ENCODE data around the gene NRAP.

NRAP gene

GRCh38 chr10:113555751-113556150 is 108.1 kb downstream of the NRAP start:
- POLR2A ChIA-PET: no interaction called here
- CTCF ChIA-PET: interaction anchor here (1.3 kb wide), 1 partner anchor 8 kb away, joined by 4 read pairs; no protein-coding TSS in a partner anchor

GRCh38 chr10:113555245-113555644 is 108.6 kb downstream of the NRAP start:
- Histone ChIP-seq H3K4me1 (ENCODE audit: control insufficient read depth, insufficient read depth, low read length) (no peaks in the 10 kb centered on the region), H3K4me3 (ENCODE audit: low read depth, low read length) (no peak overlapping the region), H3K36me3 (ENCODE audit: control insufficient read depth in 2 of 2, insufficient read depth in 1 of 2, low read length in 2 of 2) (no peaks in the 10 kb centered on the region), H3K9me3 (ENCODE audit: control insufficient read depth, insufficient read depth, low read depth, low read length) (no peaks in the 10 kb centered on the region), H3K27ac (ENCODE audit: extremely low read depth, low read depth, low read length) (no peak overlapping the region)
- ChIA-PET CTCF (interaction anchor here (1.3 kb wide), 1 partner anchor 9 kb away, joined by 4 read pairs; no protein-coding TSS in a partner anchor), POLR2A (no interaction called here)
- TF ChIP-seq ZNF514 (tag by site-specific recombination; IDR thresholded peaks at IDR 0.05) (no peak), ZNF23 (tag by site-specific recombination; IDR thresholded peaks at IDR 0.05; ENCODE audit: borderline replicate concordance) (no peak), ZNF18 (tag by site-specific recombination; IDR thresholded peaks at IDR 0.05) (no peak), ZNF596 (tag by site-specific recombination; IDR thresholded peaks at IDR 0.05) (no peak), ZNF610 (tag by site-specific recombination; IDR thresholded peaks at IDR 0.05; ENCODE audit: borderline replicate concordance) (no peak), ZNF174 (tag by site-specific recombination; IDR thresholded peaks at IDR 0.05) (no peak), SETDB1 (IDR thresholded peaks at IDR 0.05; ENCODE audit: insufficient read length, low read length) (no peak), ZFP3 (tag by site-specific recombination; IDR thresholded peaks at IDR 0.05; ENCODE audit: low read depth) (no peak), PRDM2 (tag by site-specific recombination; IDR thresholded peaks at IDR 0.05; ENCODE audit: borderline replicate concordance) (no peak), ZNF639 (tag by site-specific recombination; IDR thresholded peaks at IDR 0.05) (no peak), ZNF654 (tag by site-specific recombination; IDR thresholded peaks at IDR 0.05; ENCODE audit: low read depth) (no peak), MEIS1 (CRISPR knock-in tag; IDR thresholded peaks at IDR 0.05; ENCODE audit: borderline replicate concordance) (no peak), IKZF3 (tag by site-specific recombination; IDR thresholded peaks at IDR 0.05) (no peak), PRDM1 (tag by site-specific recombination; IDR thresholded peaks at IDR 0.05) (no peak), ZNF530 (tag by site-specific recombination; IDR thresholded peaks at IDR 0.05; ENCODE audit: low read depth) (no peak), ZNF311 (tag by site-specific recombination; IDR thresholded peaks at IDR 0.05; ENCODE audit: borderline replicate concordance) (no peak), ZNF274 (IDR thresholded peaks at IDR 0.05; ENCODE audit: low read length) (no peak), ZNF274 (tag by site-specific recombination; IDR thresholded peaks at IDR 0.05; ENCODE audit: borderline replicate concordance) (no peak), BCL11A (tag by site-specific recombination; IDR thresholded peaks at IDR 0.05; ENCODE audit: low read depth) (no peak), ZNF677 (tag by site-specific recombination; IDR thresholded peaks at IDR 0.05) (no peak)

More at GRCh38 chr10:113555751-113556150, 108.1 kb downstream of the NRAP start:
- H3K4me1 ChIP-seq (ENCODE audit: control insufficient read depth, insufficient read depth, low read length): no peaks in the 10 kb centered on the region
- H3K4me3 ChIP-seq (ENCODE audit: low read depth, low read length): no peak overlapping the region
- H3K27ac ChIP-seq (ENCODE audit: extremely low read depth, low read depth, low read length): no peak overlapping the region
- no peak for TF ChIP-seq ZSCAN16 (tag by site-specific recombination; IDR thresholded peaks at IDR 0.05)
- TF ChIP-seq ZNF600 (tag by site-specific recombination; IDR thresholded peaks at IDR 0.05): no peak
- TF ChIP-seq ZNF692 (tag by site-specific recombination; IDR thresholded peaks at IDR 0.05): no peak
- no peak for TF ChIP-seq WT1 (tag by site-specific recombination; IDR thresholded peaks at IDR 0.05)
- no peak for TF ChIP-seq ZNF707 (tag by site-specific recombination; IDR thresholded peaks at IDR 0.05)
- no peak for TF ChIP-seq ZNF19 (tag by site-specific recombination; IDR thresholded peaks at IDR 0.05; ENCODE audit: low read depth)
- no peak for TF ChIP-seq MEIS1 (CRISPR knock-in tag; IDR thresholded peaks at IDR 0.05; ENCODE audit: borderline replicate concordance)
- H3K36me3 ChIP-seq (ENCODE audit: control insufficient read depth in 2 of 2, insufficient read depth in 1 of 2, low read length in 2 of 2): no peaks in the 10 kb centered on the region
- H3K9me3 ChIP-seq (ENCODE audit: control insufficient read depth, insufficient read depth, low read depth, low read length): no peaks in the 10 kb centered on the region

Measured in HEK293 (cell line).